Inferior parietal cortex (tissue), 1 donor: ENCODE data around the gene SLC45A3.

Source experiments
- DNase-seq: peaks from one replicate; pipeline ENCODE4 v3.0.0-alpha.2; 2016; ENCODE audit errors: extremely low spot score

SLC45A3 gene

GRCh38 chr1:205668951-205669340 lies 11.4 kb downstream of the SLC45A3 start:
- no peak for DNase-seq

- DNase-seq, result no peak
These were observed 12.2 kb downstream of the SLC45A3 start for GRCh38 chr1:205667909-205668643.

DNA sequence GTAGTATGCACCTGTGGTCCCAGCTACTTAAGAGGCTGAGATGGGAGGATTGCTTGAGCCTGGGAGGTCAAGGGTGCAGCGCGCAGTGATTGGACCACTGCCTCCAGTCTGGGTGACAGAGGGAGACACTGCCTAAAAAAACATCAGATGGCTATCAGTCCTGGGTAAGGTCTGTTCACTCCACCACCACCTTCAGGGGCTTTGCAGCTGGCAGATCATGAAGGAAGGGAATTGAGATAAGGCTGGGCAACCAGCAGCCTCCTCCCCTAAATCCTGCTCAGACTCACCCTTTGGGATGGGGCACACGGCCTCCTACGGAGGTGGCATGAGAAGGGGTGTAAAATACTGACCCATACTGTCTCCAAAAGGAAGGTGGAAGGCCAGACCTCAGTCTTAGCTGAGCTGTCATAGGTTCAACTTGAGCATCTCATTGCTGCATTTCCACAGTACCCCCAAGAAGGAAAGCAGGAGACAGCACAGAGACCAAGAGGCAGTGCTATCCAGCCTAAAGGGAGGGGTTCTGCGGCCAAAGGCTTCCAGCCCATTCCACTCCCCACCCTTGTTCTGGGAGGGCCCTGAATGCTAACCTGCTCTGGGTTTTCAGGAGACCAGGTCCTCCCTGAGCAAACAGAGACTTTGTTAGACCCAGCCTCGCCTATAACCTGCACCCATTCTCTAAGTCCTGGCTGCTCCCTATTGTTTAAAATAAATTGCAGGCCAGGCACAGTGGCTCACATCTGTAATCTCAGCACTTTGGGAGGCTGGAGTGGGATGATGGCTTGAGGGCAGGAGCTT lies 13.7 kb downstream of the SLC45A3 start:
- DNase-seq, result no peak

GRCh38 chr1:205665201-205666045 lies 14.9 kb downstream of the SLC45A3 start:
- DNase-seq, result no peak

DNA sequence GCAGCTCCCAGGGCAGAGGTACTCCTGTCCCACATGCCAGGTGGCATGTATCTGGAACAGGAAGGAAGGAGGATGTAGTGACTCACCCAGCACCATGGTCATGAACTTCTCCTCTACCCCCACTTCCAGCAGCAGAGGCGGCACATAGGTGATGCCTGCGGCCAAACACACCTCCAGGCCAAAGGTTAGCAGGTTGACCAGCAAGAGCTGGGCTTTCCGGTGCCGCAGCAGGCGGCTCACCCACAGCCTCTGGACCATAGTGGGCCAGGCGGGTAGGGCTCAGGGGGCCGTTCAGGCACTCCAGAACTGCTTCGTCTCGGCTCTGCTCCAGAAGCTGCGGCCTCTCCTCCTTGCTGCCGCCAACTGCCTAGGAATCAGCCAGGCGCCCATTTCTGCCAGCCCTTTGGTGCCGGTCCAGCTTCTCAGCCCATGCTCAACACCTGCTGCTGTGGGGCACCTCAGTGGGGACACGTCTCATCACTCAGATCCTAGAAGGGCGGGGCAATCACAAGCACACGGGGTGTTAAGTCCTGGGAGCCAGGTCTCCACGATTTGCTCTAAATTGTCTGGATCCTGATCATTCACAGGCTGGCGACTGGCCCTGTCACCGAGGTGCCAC lies 15.8 kb downstream of the SLC45A3 start:
- no peak for DNase-seq

DNA sequence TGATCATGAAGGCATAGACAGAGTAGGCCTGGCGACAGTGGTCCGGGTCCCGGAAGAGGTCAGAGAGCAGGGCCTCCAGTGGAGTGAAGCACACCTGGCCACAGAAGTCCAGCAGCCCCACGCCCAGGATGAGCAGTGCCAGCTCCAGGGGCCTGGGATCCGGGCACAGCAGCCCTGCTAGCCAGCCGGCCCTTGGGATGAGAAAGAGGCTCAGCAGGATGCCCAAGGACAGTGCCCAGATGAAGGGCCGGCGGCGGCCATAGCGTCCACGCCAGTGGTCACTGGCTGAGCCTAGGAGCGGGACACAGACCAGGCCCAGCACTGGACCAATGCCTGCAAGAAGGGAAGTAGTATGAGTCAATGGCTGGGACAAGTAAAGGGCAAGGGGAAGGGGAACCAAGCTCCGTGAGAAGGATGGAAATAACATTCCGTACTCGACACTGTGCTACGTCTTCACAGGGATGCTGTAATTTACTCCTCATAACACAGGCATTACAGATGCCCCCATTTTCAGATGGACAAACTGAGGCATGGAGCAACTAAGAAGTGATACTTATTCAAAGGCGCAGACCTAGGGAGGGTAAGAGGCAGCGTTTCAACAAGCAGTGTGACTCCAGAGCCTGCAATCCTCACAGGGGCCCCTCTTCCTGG lies 16.9 kb downstream of the SLC45A3 start:
- DNase-seq, result no peak

DNA sequence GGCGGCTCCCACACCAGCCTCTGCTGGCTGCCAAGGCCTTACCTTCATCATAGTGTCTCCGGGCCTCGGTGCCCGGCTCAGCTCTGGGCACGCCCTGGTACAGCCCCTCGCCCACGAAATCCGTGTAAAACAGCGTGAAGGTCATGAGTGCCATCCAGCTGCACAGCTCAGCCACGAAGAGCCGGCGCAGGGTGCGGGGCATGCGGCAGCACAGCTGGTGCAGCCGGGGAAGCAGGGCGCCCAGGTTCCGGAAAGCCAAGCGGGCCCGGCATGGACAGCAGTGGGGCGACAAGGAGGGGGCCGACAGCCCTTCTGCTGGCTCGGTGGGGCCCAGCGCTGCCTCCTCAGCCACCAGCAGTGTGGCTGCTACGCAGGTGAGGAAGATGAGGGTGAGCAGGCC lies 17.5 kb downstream of the SLC45A3 start:
- DNase-seq, result no peak

DNA sequence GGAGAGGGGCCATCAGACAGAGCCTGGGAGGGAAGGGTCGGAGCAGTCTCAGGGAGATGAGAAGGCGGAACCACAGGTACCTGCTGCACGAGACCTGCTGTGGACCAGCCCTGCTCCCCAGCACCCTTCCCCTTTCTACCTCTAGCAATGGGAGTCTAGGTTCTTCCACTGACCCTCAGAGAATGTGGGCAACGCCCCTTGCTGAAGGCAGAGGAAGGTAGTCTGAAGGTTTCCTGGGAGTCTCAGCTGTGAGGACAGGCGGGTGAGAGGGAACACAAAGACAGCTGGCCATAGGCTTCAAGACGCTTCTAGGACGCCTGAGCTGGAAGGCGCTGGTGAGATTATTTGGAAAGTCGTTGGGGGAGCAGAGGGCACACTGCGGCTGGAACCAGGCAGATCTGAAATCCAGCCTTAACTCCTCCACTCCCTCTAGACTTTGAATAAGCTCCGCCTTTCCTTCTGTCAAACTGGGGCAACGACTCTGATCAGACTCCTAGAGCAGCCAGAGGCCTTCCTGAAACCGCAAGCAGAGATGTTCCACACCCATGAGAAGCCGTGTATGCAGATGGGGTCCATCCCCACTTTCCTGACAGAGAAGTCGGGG lies 18.1 kb downstream of the SLC45A3 start:
- DNase-seq, result no peak

GRCh38 chr1:205661429-205662134 lies 18.7 kb downstream of the SLC45A3 start:
- no peak for DNase-seq

GRCh38 chr1:205660361-205660760 lies 19.9 kb downstream of the SLC45A3 start:
- no peak for DNase-seq

GRCh38 chr1:205658943-205659581 lies 21.2 kb downstream of the SLC45A3 start:
- peak; percentile 90 for DNase-seq

DNA sequence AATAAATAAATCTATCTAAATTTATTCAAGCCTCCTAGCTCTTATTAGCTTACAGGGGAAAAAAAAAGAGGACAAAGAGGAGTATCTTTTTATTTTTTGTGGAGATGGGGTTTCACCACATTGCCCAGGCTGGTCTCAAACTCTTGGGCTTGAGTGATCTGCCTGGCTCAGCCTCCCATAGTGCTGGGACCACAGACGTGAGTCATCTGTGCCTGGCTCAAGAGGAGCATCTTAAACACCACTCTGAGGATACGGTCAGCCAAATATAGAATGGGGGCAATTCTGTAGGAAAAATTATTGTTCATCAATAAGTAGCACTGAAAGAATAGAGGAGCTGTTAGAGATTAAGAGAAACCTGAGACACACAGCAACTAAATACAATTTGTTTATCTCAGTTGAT lies 24.1 kb downstream of the SLC45A3 start:
- no peak for DNase-seq

- no peak for DNase-seq
These were observed 27.3 kb downstream of the SLC45A3 start for GRCh38 chr1:205652984-205653383.

DNA sequence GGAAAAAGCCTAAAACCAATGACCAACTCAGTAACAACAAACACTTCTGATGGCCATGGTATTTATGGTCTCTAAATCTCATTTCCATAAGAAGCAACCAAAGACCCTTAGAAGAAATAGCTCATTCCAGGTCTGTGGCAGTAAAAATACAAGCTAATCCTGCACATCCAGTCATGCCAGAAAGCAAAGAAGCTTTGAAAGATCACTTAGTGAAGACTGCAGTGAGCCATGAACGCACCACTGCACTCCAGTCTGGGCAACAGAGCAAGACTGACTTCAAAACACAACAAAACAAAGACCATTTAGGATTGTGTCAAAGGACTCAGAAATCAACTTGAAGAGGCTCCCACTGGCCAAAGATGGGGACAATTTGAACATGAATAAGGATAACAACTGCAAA lies 30.1 kb downstream of the SLC45A3 start:
- no peak for DNase-seq

DNA sequence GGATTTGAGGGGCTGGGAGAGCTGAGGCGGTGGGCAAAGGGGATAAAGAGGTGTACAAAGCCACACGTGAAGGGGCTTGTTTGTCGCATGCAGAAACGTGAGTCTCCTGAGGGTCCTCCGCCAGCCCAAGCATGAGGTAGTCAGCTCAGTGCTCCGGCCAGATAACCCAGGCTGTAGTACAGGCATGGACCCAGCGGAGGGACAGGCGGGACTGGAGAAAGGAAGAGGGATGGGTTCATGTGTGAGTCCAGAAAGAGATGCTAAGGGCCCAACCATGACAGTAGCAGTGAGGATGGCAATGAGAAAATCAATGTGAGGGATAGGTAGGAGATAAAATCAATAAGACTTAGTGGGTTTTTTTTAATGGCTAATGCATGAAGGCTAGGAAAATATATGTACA lies 34.8 kb downstream of the SLC45A3 start:
- no peak for DNase-seq

- DNase-seq, result no peak
These were observed 37.5 kb downstream of the SLC45A3 start for GRCh38 chr1:205642679-205643307.

GRCh38 chr1:205639567-205639966 lies 40.7 kb downstream of the SLC45A3 start:
- DNase-seq, result no peak

- no peak for DNase-seq
These were observed 42.3 kb downstream of the SLC45A3 start for GRCh38 chr1:205637854-205638468.

GRCh38 chr1:205636732-205637131 lies 43.6 kb downstream of the SLC45A3 start:
- DNase-seq, result no peak
